H9 (cell line): ENCODE measurements around the gene SCN2B. TPM values are rescaled to one million over a fixed set of nuclear protein-coding genes. Genes with fewer than 3 reads are reported as not detected.

Experiments
- DNase-seq: peaks from one replicate; pipeline ENCODE4 v3.0.0-alpha.2; 2017
- H2AFZ ChIP-seq: one replicate; pipeline ENCODE4 v1.6.1; 2013; ENCODE audit warnings: mild to moderate bottlenecking, low read length, control low read depth, moderate library complexity
- H2AK5ac ChIP-seq: 2 replicates; pipeline ENCODE4 v1.6.1; 2013; ENCODE audit warnings: low read length, control low read depth, mixed read lengths; ENCODE audit not compliant: insufficient read length
- H2BK120ac ChIP-seq: one replicate; pipeline ENCODE4 v1.6.1; 2013; ENCODE audit warnings: low read depth, mild to moderate bottlenecking, low read length, control low read depth, inconsistent platforms; ENCODE audit not compliant: poor library complexity, severe bottlenecking
- H2BK12ac ChIP-seq: 2 replicates; pipeline ENCODE4 v1.6.1; 2013; ENCODE audit warnings: low read length, control low read depth, mixed read lengths, low read depth; ENCODE audit not compliant: insufficient read length
- H2BK15ac ChIP-seq: 2 replicates; pipeline ENCODE4 v1.6.1; 2013; ENCODE audit warnings: low read depth, low read length, control low read depth
- H2BK20ac ChIP-seq: one replicate; pipeline ENCODE4 v1.6.1; 2013; ENCODE audit warnings: low read depth, mild to moderate bottlenecking, low read length, control low read depth, inconsistent platforms; ENCODE audit not compliant: poor library complexity, severe bottlenecking
- H2BK5ac ChIP-seq: 2 replicates; pipeline ENCODE4 v1.6.1; 2013; ENCODE audit warnings: low read length, control low read depth, mixed read lengths; ENCODE audit not compliant: insufficient read length
- H3K14ac ChIP-seq: 2 replicates; pipeline ENCODE4 v1.6.1; 2013; ENCODE audit warnings: low read length, control low read depth; ENCODE audit not compliant: insufficient read depth
- H3K18ac ChIP-seq: 2 replicates; pipeline ENCODE4 v1.6.1; 2013; ENCODE audit warnings: low read depth, mild to moderate bottlenecking, mixed read lengths, low read length, control low read depth; ENCODE audit not compliant: insufficient read length
- H3K23ac ChIP-seq: 2 replicates; pipeline ENCODE4 v1.6.1; 2013; ENCODE audit warnings: low read length, control low read depth, mixed read lengths, low read depth; ENCODE audit not compliant: insufficient read length
- H3K23me2 ChIP-seq: 2 replicates; pipeline ENCODE4 v1.6.1; 2013; ENCODE audit warnings: low read depth, mild to moderate bottlenecking, mixed read lengths, low read length, control low read depth; ENCODE audit not compliant: insufficient read length, poor library complexity, severe bottlenecking
- H3K27ac ChIP-seq: 2 replicates; pipeline ENCODE4 v1.5.1; 2013; ENCODE audit warnings: low read length, control low read depth, mixed read lengths, low read depth; ENCODE audit not compliant: insufficient read length
- H3K27me3 ChIP-seq: 2 replicates; pipeline ENCODE4 v1.6.1; 2013; ENCODE audit warnings: low read length, control low read depth, inconsistent platforms; ENCODE audit not compliant: insufficient read depth
- H3K4ac ChIP-seq: 2 replicates; pipeline ENCODE4 v1.6.1; 2013; ENCODE audit warnings: low read depth, mild to moderate bottlenecking, control low read depth, inconsistent platforms, low read length, moderate library complexity
- H3K4me1 ChIP-seq: 2 replicates; pipeline ENCODE4 v1.6.1; 2013; ENCODE audit warnings: low read length, control low read depth, inconsistent platforms; ENCODE audit not compliant: insufficient read depth
- H3K4me2 ChIP-seq: 2 replicates; pipeline ENCODE4 v1.6.1; 2013; ENCODE audit warnings: low read length, control low read depth, mixed read lengths; ENCODE audit not compliant: insufficient read length, insufficient read depth
- H3K56ac ChIP-seq: 2 replicates; pipeline ENCODE4 v1.6.1; 2013; ENCODE audit warnings: low read depth, mild to moderate bottlenecking, mixed read lengths, low read length, control low read depth; ENCODE audit not compliant: insufficient read length
- H3K79me1 ChIP-seq: 2 replicates; pipeline ENCODE4 v1.6.1; 2013; ENCODE audit warnings: low read depth, mild to moderate bottlenecking, moderate library complexity, low read length, control low read depth, inconsistent platforms; ENCODE audit not compliant: insufficient read depth, poor library complexity, severe bottlenecking
- H3K79me2 ChIP-seq: 2 replicates; pipeline ENCODE4 v1.6.1; 2013; ENCODE audit warnings: low read length, control low read depth, inconsistent platforms; ENCODE audit not compliant: insufficient read depth
- H3K9ac ChIP-seq: 2 replicates; pipeline ENCODE4 v1.6.1; 2013; ENCODE audit warnings: low read length, control low read depth, mixed read lengths; ENCODE audit not compliant: insufficient read length; ENCODE audit errors: extremely low read depth
- H3K9me3 ChIP-seq: one replicate; pipeline ENCODE4 v1.6.1; 2013; ENCODE audit warnings: low read depth, low read length, inconsistent platforms; ENCODE audit not compliant: control insufficient read depth
- H3T11ph ChIP-seq: one replicate; pipeline ENCODE4 v1.6.1; 2013; ENCODE audit warnings: mild to moderate bottlenecking, low read length, control low read depth, inconsistent platforms
- H4K20me1 ChIP-seq: one replicate; pipeline ENCODE4 v1.6.1; 2013; ENCODE audit not compliant: control insufficient read depth, insufficient read length, insufficient read depth
- H4K5ac ChIP-seq: 2 replicates; pipeline ENCODE4 v1.6.1; 2013; ENCODE audit warnings: low read depth, mild to moderate bottlenecking, mixed read lengths, low read length, control low read depth; ENCODE audit not compliant: insufficient read length
- H4K8ac ChIP-seq: replicated peaks from 2 replicates; pipeline ENCODE4 v1.6.1; 2013; ENCODE audit warnings: low read length, control low read depth, mixed read lengths, low read depth; ENCODE audit not compliant: insufficient read length
- H4K91ac ChIP-seq: 2 replicates; pipeline ENCODE4 v1.6.1; 2013; ENCODE audit warnings: low read depth, mild to moderate bottlenecking, moderate library complexity, mixed read lengths, low read length, control low read depth; ENCODE audit not compliant: insufficient read length
- H3K27ac Mint-ChIP-seq, 3 experiments: 2 replicates in 2 of 3; 3 replicates in 1 of 3; pipeline ENCODE4 v1.8.0; 2020 to 2021; ENCODE audit warnings: mixed read lengths in 3 of 3, mild to moderate bottlenecking in 1 of 3, moderate library complexity in 1 of 3
- H3K27me3 Mint-ChIP-seq: 2 replicates; pipeline ENCODE4 v1.8.0; 2021; ENCODE audit warnings: low read depth, mild to moderate bottlenecking, moderate library complexity, mixed read lengths
- H3K36me3 Mint-ChIP-seq, 3 experiments: 2 replicates in 2 of 3; 3 replicates in 1 of 3; pipeline ENCODE4 v1.8.0; 2020 to 2021; ENCODE audit warnings: low read depth in 3 of 3, mixed read lengths in 3 of 3; ENCODE audit not compliant: insufficient read depth in 1 of 3
- H3K4me1 Mint-ChIP-seq, 2 experiments: 2 replicates each; pipeline ENCODE4 v1.8.0; 2020; ENCODE audit warnings: mixed read lengths in 2 of 2
- H3K4me3 Mint-ChIP-seq, 2 experiments: 2 replicates in 1 of 2; 3 replicates in 1 of 2; pipeline ENCODE4 v1.8.0; 2020 to 2021; ENCODE audit warnings: mild to moderate bottlenecking in 2 of 2, mixed read lengths in 2 of 2, moderate library complexity in 1 of 2
- H3K9me3 Mint-ChIP-seq, 2 experiments: 2 replicates in 1 of 2; 3 replicates in 1 of 2; pipeline ENCODE4 v1.8.0; 2020; ENCODE audit warnings: mild to moderate bottlenecking in 2 of 2, mixed read lengths in 2 of 2, moderate library complexity in 1 of 2
- CTCF ChIP-seq: fragments of 200-600 bp; sonication (generic); conservative IDR thresholded peaks from 3 replicates; pipeline ENCODE4 v1.8.0; 2021; ENCODE audit warnings: antibody characterized with exemption, mild to moderate bottlenecking
- WGBS: extraction: QIAGEN DNeasy Blood & Tissue Kit; methylation state at CpG from one replicate; pipeline ENCODE4 v1.1.7; 2013; ENCODE audit warnings: missing lambda C conversion rate, low lambda C conversion rate, mixed read lengths; ENCODE audit not compliant: insufficient read length; ENCODE audit errors: extremely low coverage; 5-methylcytosine and 5-hydroxymethylcytosine counted together
- total RNA-seq: library from RNA; stranded (reverse); gene quantifications from 2 replicates; pipeline ENCODE4 v1.2.1, GENCODE V29; 2021

SCN2B gene
- total RNA-seq, 1 experiment from 2014 or later, result not detected

DNA sequence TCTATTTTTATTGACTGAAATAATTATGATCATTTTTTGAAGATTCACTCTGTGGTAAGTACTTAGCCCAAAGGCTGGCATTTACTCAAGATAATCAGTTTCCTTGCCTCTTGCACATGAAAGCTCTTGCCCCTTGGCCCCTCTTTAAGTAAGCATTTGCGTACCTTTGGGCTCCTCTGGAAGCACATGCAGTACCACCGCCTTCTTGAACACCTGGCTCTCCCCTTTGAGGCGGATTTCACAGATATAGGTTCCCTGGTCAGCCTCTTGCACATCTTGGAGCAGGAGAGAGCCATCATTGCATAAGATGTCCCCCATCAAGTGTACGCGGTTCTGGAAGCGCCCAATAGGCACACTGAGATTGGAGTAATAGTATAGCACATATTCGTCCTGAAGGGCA, 33.9 kb upstream of the SCN2B start:
- H3K79me2 ChIP-seq, result no peaks in the 10 kb centered on the region
- H3K23me2 ChIP-seq, result no peaks in the 10 kb centered on the region
- H3K23ac ChIP-seq, result no peak overlapping the region
- peak overlapping the region in 1 of 2 experiments; percentile 11; a peak in 1 of 5 replicates for H3K4me3 Mint-ChIP-seq
- no peak overlapping the region for H2BK12ac ChIP-seq
- H4K8ac ChIP-seq, result no peak overlapping the region
- no peak overlapping the region for H3K4me2 ChIP-seq
- H3K9me3 Mint-ChIP-seq, result peaks cover 0 to 6% of the 10 kb centered on the region in 2 experiments; a peak in 3 of 5 replicates
- H3K4ac ChIP-seq, result no peak overlapping the region
- H3K36me3 Mint-ChIP-seq, result peaks cover 0 to 14% (median 0%) of the 10 kb centered on the region in 3 experiments; a peak in 3 of 7 replicates
- H3K56ac ChIP-seq, result no peak overlapping the region
- H3K27ac ChIP-seq, result no peak overlapping the region
- no peak overlapping the region for H2BK5ac ChIP-seq
- H4K20me1 ChIP-seq, result no peaks in the 10 kb centered on the region
- H2BK120ac ChIP-seq, result no peak overlapping the region
- no peak overlapping the region for H2AK5ac ChIP-seq
- peak overlapping the region in 2 of 3 experiments; percentile 52 to 91; a peak in 4 of 7 replicates for H3K27ac Mint-ChIP-seq
- H3T11ph ChIP-seq, result no peak overlapping the region
- H3K9ac ChIP-seq, result no peak overlapping the region
- H2BK15ac ChIP-seq, result no peak overlapping the region
- no peaks in the 10 kb centered on the region for H3K79me1 ChIP-seq
- no peaks in the 10 kb centered on the region for H3K27me3 ChIP-seq
- H3K4me1 ChIP-seq, result peaks cover 29% of the 10 kb centered on the region
- H3K4me1 Mint-ChIP-seq, result peaks cover 59 to 61% of the 10 kb centered on the region in 2 experiments
- H2BK20ac ChIP-seq, result no peak overlapping the region
- no peak overlapping the region for H3K18ac ChIP-seq
- H3K9me3 ChIP-seq, result no peaks in the 10 kb centered on the region
- no peak overlapping the region for H4K91ac ChIP-seq
- no peak overlapping the region; the same call in 1 of the 2 replicates for H3K14ac ChIP-seq
- H2AFZ ChIP-seq, result no peak overlapping the region
- H4K5ac ChIP-seq, result no peak overlapping the region
- TF ChIP-seq CTCF, result no peak
- no CpG with 5 or more reads among the region's 7 CpGs for WGBS
- DNase-seq, result no peak
- H3K27me3 Mint-ChIP-seq, result peaks cover 4% of the 10 kb centered on the region
